Progenitor cell of endocrine pancreas (in vitro differentiated cells): ENCODE measurements around the gene RNF13. TPM values are rescaled to one million over a fixed set of nuclear protein-coding genes. Genes with fewer than 3 reads are reported as not detected.

Experiments used
- DNase-seq: peaks from one replicate; pipeline ENCODE4 v3.0.0; 2021; ENCODE audit warnings: low spot score; ENCODE audit not compliant: unreplicated experiment
- H3K27ac Mint-ChIP-seq: 2 replicates; pipeline ENCODE4 v1.8.0; 2021; ENCODE audit warnings: mild to moderate bottlenecking, moderate library complexity, mixed read lengths
- H3K27me3 Mint-ChIP-seq: 2 replicates; pipeline ENCODE4 v1.8.0; 2021; ENCODE audit warnings: mixed read lengths
- H3K36me3 Mint-ChIP-seq: 2 replicates; pipeline ENCODE4 v1.8.0; 2022; ENCODE audit warnings: mixed read lengths; ENCODE audit not compliant: insufficient read depth
- H3K4me1 Mint-ChIP-seq: 2 replicates; pipeline ENCODE4 v1.8.0; 2021; ENCODE audit warnings: low read depth, mixed read lengths
- H3K4me3 Mint-ChIP-seq: 2 replicates; pipeline ENCODE4 v1.8.0; 2021; ENCODE audit warnings: low read depth, mild to moderate bottlenecking, moderate library complexity, mixed read lengths
- H3K9me3 Mint-ChIP-seq: 2 replicates; pipeline ENCODE4 v1.8.0; 2021; ENCODE audit warnings: low read depth, mixed read lengths
- CTCF ChIP-seq: fragments of 200-600 bp; sonication (generic); IDR thresholded peaks from one replicate; pipeline ENCODE4 v1.5.0; 2021; ENCODE audit warnings: antibody characterized with exemption, mild to moderate bottlenecking; ENCODE audit not compliant: unreplicated experiment
- total RNA-seq: library from RNA; stranded (reverse); gene quantifications from 2 replicates; pipeline ENCODE4 v1.2.1, GENCODE V29; 2021

Gene RNF13
- total RNA-seq, 1 donor from 2014 or later, result 29.8 TPM

- Mint-ChIP-seq H3K36me3 (peaks cover 8% of the 10 kb centered on the region), H3K27ac (no peak overlapping the region), H3K4me1 (no peaks in the 10 kb centered on the region), H3K9me3 (no peaks in the 10 kb centered on the region), H3K4me3 (no peak overlapping the region), H3K27me3 (no peaks in the 10 kb centered on the region)
- DNase-seq, result no peak
- no peak for TF ChIP-seq CTCF
Measured at GRCh38 chr3:149957361-149958125, 144.5 kb downstream of the RNF13 start.

DNA sequence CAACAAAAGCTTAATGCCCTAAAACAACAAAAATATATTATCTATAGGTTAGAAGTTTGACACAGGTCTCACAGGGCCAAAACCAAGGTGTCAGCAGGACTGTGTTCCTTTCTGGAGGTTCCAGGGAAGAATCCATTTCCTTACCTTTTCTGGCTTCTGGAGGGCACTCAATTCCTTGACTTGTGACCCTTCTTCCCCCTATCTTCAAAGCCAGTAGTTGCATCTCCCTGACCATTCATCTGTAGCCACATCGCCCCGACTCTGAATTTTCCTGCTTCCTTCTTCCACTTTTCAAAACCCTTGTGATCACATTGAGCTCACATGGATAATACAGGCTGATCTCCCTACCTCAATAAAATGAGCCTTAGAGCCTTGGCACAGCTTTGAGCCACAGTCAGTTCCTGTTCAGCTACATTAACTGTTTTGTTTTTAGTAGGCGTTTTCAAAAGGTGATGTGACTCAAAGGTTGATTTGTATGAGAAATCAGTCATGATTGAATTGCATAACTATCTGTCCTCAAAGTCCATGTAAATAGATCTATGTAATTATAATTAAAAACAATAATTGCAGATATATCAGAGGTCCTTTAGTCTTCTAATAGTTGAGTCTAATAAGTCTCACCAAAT is 145.3 kb downstream of the RNF13 start:
- Mint-ChIP-seq H3K36me3 (peaks cover 7% of the 10 kb centered on the region), H3K27me3 (no peaks in the 10 kb centered on the region), H3K9me3 (no peaks in the 10 kb centered on the region), H3K27ac (no peak overlapping the region), H3K4me3 (no peak overlapping the region), H3K4me1 (no peaks in the 10 kb centered on the region)
- no peak for TF ChIP-seq CTCF
- no peak for DNase-seq

GRCh38 chr3:149959443-149959842 is 146.4 kb downstream of the RNF13 start:
- H3K4me3 Mint-ChIP-seq, result no peak overlapping the region
- H3K36me3 Mint-ChIP-seq, result peaks cover 9% of the 10 kb centered on the region
- H3K27me3 Mint-ChIP-seq, result no peaks in the 10 kb centered on the region
- no peak for DNase-seq
- no peak overlapping the region for H3K27ac Mint-ChIP-seq
- peaks cover 2% of the 10 kb centered on the region for H3K4me1 Mint-ChIP-seq
- no peak for TF ChIP-seq CTCF
- H3K9me3 Mint-ChIP-seq, result no peaks in the 10 kb centered on the region

DNA sequence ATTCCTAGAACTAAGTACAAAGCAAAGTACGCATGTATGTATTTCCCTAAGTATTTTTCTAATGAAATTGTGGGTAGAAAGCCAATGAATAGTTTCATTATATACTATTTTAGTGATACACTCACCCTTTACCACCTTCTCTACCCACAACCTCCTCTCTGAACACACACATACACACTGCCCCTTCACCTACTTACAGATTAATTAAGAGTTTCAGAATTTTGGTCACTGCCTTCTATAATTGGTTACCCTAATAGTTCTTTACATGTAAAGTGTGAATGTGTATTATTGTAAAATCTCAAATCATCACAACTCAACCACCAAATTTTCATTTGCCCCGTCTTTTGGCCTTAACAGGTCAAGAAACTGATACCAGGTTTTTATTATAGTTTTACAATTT is 150.5 kb downstream of the RNF13 start:
- H3K4me3 Mint-ChIP-seq, result no peak overlapping the region
- TF ChIP-seq CTCF, result no peak
- no peak for DNase-seq
- no peaks in the 10 kb centered on the region for H3K27me3 Mint-ChIP-seq
- H3K27ac Mint-ChIP-seq, result no peak overlapping the region
- no peaks in the 10 kb centered on the region for H3K9me3 Mint-ChIP-seq
- H3K4me1 Mint-ChIP-seq, result peaks cover 17% of the 10 kb centered on the region
- H3K36me3 Mint-ChIP-seq, result peaks cover 13% of the 10 kb centered on the region

DNA sequence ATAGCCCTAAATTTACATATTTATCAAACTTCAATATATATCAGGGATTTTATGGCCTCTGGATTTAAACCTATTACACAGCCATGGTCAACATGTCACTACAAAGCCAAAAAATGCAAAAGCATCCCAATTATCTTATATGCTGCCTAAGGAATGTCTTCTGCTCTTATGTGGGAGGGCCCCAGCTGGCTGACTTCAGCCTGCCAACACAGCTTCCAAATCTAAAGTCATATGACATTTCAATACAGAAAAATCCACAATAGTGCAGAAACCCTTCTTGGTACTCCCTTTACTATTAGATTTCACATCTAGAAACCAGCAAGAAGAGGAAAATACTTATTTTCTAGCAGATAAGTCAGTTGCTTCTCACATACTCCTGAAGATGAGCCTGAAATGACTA is 151.3 kb downstream of the RNF13 start:
- H3K27me3 Mint-ChIP-seq, result no peaks in the 10 kb centered on the region
- DNase-seq, result no peak
- H3K36me3 Mint-ChIP-seq, result peaks cover 13% of the 10 kb centered on the region
- no peak for TF ChIP-seq CTCF
- H3K4me3 Mint-ChIP-seq, result no peak overlapping the region
- H3K27ac Mint-ChIP-seq, result peak overlapping the region; percentile 40
- H3K4me1 Mint-ChIP-seq, result peaks cover 22% of the 10 kb centered on the region
- H3K9me3 Mint-ChIP-seq, result no peaks in the 10 kb centered on the region
